ENCODE data around the gene CD48. TPM values are rescaled to one million over a fixed set of nuclear protein-coding genes. Genes with fewer than 3 reads are reported as not detected.

Gene CD48
- total RNA-seq, 6 donors from 2014 or later, result 9.4 to 32.1 (median 16.3) TPM

GRCh38 chr1:160755911-160756848, 44.6 kb upstream of the CD48 start:
- H3K9me3 ChIP-seq, result no peaks in the 10 kb centered on the region
- H3K27ac ChIP-seq, result peak overlapping the region in 1 of 4 donors; percentile 35
- ATAC-seq (ENCODE audit: low FRiP score in 2 of 2), result no peak
- H3K36me3 ChIP-seq, result no peaks in the 10 kb centered on the region
- WGBS, 2 donors, result 51 to 69% methylated on average over 5 of the region's 5 CpGs
- no peak overlapping the region for H3K4me3 ChIP-seq
- DNase-seq, result no peak
- TF ChIP-seq CTCF (IDR thresholded peaks at IDR 0.05), result no peak
- TF ChIP-seq EP300 (IDR thresholded peaks at IDR 0.05), result no peak
- TF ChIP-seq POLR2A (IDR thresholded peaks at IDR 0.05), result no peak
- no peak for TF ChIP-seq POLR2AphosphoS5 (IDR thresholded peaks at IDR 0.05)
- H3K27me3 ChIP-seq, result no peaks in the 10 kb centered on the region
- no peaks in the 10 kb centered on the region for H3K4me1 ChIP-seq

- Histone ChIP-seq H3K36me3 (no peaks in the 10 kb centered on the region), H3K27ac (no peak overlapping the region), H3K4me1 (no peaks in the 10 kb centered on the region), H3K9me3 (no peaks in the 10 kb centered on the region), H3K4me3 (no peak overlapping the region), H3K27me3 (no peaks in the 10 kb centered on the region)
- no peak for ATAC-seq (ENCODE audit: low FRiP score in 2 of 2)
- TF ChIP-seq CTCF (IDR thresholded peaks at IDR 0.05), result no peak
- no peak for TF ChIP-seq EP300 (IDR thresholded peaks at IDR 0.05)
- 84 to 92% methylated on average over 2 of the region's 2 CpGs for WGBS, 2 donors
- DNase-seq, result no peak
Measured at GRCh38 chr1:160755461-160755860, 43.8 kb upstream of the CD48 start.

DNA sequence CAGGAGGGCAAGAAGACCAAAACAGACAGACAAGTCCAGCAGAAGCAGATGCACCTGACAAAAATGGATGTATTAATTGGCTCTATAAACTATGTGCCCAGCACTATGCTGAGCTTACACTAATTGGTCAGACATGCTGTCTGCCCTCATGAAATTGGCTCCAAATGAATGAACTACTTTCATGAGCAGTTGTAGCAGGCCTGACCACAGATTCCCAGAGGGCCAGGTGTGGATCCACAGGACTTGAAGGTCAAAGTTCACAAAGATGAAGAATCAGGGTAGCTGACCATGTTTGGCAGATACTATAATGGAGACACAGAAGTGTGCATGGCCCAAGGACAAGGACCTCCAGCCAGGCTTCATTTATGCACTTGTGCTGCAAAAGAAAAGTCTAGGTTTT, 42.0 kb upstream of the CD48 start:
- ATAC-seq (ENCODE audit: low FRiP score in 2 of 2), result no peak
- DNase-seq, result no peak
- H3K27me3 ChIP-seq, result no peaks in the 10 kb centered on the region
- no peaks in the 10 kb centered on the region for H3K4me1 ChIP-seq
- H3K36me3 ChIP-seq, result no peaks in the 10 kb centered on the region
- TF ChIP-seq POLR2AphosphoS5 (IDR thresholded peaks at IDR 0.05) (no peak), EP300 (IDR thresholded peaks at IDR 0.05) (no peak), CTCF (IDR thresholded peaks at IDR 0.05) (no peak), POLR2A (IDR thresholded peaks at IDR 0.05) (no peak)
- no peak overlapping the region for H3K27ac ChIP-seq
- no peak overlapping the region for H3K4me3 ChIP-seq
- no peaks in the 10 kb centered on the region for H3K9me3 ChIP-seq

- TF ChIP-seq POLR2AphosphoS5 (IDR thresholded peaks at IDR 0.05), result no peak
- TF ChIP-seq CTCF (IDR thresholded peaks at IDR 0.05), result no peak
- TF ChIP-seq POLR2A (IDR thresholded peaks at IDR 0.05), result no peak
- TF ChIP-seq EP300 (IDR thresholded peaks at IDR 0.05), result no peak
- Histone ChIP-seq H3K36me3 (no peaks in the 10 kb centered on the region), H3K27me3 (no peaks in the 10 kb centered on the region), H3K9me3 (no peaks in the 10 kb centered on the region), H3K27ac (no peak overlapping the region), H3K4me3 (no peak overlapping the region), H3K4me1 (peaks cover 0 to 4% (median 0%) of the 10 kb centered on the region in 4 donors)
- no peak for ATAC-seq (ENCODE audit: low FRiP score in 2 of 2)
- no peak for DNase-seq
- 48 to 50% methylated on average over 5 of the region's 5 CpGs for WGBS, 2 donors
Measured at GRCh38 chr1:160752924-160753323, 41.3 kb upstream of the CD48 start.

GRCh38 chr1:160752406-160752805, 40.8 kb upstream of the CD48 start:
- 70 to 75% methylated on average over 3 of the region's 3 CpGs for WGBS, 2 donors
- Histone ChIP-seq H3K27me3 (no peaks in the 10 kb centered on the region), H3K36me3 (no peaks in the 10 kb centered on the region), H3K27ac (no peak overlapping the region), H3K9me3 (no peaks in the 10 kb centered on the region), H3K4me1 (peaks cover 0 to 4% (median 0%) of the 10 kb centered on the region in 4 donors), H3K4me3 (no peak overlapping the region)
- no peak for DNase-seq
- ATAC-seq (ENCODE audit: low FRiP score in 2 of 2), result no peak
- TF ChIP-seq CTCF (IDR thresholded peaks at IDR 0.05) (no peak), EP300 (IDR thresholded peaks at IDR 0.05) (no peak), POLR2AphosphoS5 (IDR thresholded peaks at IDR 0.05) (no peak), POLR2A (IDR thresholded peaks at IDR 0.05) (no peak)

Data from upper lobe of left lung (tissue), 6 donors.